HL-60 (cell line): ENCODE data around the gene MPDU1.

Experiments used
- CTCF ChIP-seq: IDR thresholded peaks from one replicate; pipeline ENCODE4 v1.5.1; 2011; ENCODE audit warnings: low read length, control low read depth, inconsistent platforms; ENCODE audit not compliant: insufficient read depth
- GABPA ChIP-seq: IDR thresholded peaks from 2 replicates; pipeline ENCODE4 v1.6.1; 2012; ENCODE audit warnings: low read depth
- POLR2AphosphoS5 ChIP-seq: IDR thresholded peaks from 2 replicates; pipeline ENCODE4 v1.6.1; 2012; ENCODE audit warnings: low read depth
- REST ChIP-seq: IDR thresholded peaks from 2 replicates; pipeline ENCODE4 v1.6.1; 2012; ENCODE audit warnings: low read depth; ENCODE audit not compliant: insufficient replicate concordance

DNA sequence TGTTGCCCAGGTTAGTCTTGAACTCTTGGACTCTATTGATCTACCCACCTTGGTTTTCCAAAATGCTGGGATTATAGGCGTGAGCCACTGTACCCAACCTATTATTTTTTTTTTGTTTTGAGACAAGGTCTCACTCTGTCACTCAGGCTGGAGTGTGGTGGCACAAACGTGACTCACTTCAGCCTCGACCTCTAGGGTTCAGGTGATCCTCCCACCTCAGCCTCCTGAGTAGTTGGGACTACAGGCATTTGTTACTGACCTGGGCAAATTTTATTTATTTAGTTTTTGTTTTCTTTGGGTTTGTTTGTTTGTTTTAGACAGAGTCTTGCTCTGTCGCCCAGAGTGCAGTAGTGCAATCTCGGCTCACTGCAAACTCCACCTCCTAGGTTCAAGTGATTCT, 40.0 kb downstream of the MPDU1 start:
- TF ChIP-seq CTCF (no peak), GABPA (no peak), POLR2AphosphoS5 (no peak), REST (no peak)
